HG02885 (cell line): Measurements from ENCODE around the gene FNBP1.

Experiments
- ATAC-seq: cut with Tn5 transposase; IDR thresholded peaks from one replicate; pipeline ENCODE4 v1.9.1; 2021; ENCODE audit warnings: mild to moderate bottlenecking; ENCODE audit not compliant: unreplicated experiment, poor library complexity

FNBP1 gene

GRCh38 chr9:129866394-129867135 is 176.4 kb downstream of the FNBP1 start:
- no peak for ATAC-seq

GRCh38 chr9:129865668-129866320 is 177.2 kb downstream of the FNBP1 start:
- no peak for ATAC-seq

GRCh38 chr9:129864991-129865647 is 177.9 kb downstream of the FNBP1 start:
- no peak for ATAC-seq

DNA sequence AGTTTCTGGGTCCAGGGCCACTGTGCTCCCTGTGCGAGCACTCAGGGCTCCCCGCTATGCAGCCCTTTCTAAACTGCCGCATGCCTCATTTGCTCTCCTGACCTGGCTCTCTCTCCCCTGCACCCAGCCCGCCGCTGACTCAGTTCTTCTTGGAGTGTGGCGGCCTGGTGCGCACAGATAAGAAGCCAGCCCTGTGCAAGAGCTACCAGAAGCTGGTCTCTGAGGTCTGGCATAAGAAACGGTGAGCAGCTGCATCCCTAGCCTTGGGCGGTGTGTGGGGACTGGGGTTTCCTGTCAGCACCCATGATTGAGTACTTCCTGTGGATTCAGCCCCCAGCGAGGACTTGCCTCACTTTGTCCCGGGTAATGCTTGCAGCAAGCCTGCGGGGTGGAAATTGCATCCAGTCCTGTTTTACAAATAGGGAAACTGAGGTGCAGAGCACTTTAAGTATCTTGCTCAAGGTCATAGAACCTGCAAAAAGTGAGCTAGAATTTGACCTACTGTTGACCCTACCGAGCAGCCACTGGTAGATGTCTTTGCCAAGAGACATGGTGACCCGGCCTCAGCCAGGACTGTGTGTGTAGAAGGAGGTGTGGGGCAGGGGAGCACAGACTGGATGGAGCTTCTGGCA is 179.8 kb downstream of the FNBP1 start:
- ATAC-seq, result no peak

DNA sequence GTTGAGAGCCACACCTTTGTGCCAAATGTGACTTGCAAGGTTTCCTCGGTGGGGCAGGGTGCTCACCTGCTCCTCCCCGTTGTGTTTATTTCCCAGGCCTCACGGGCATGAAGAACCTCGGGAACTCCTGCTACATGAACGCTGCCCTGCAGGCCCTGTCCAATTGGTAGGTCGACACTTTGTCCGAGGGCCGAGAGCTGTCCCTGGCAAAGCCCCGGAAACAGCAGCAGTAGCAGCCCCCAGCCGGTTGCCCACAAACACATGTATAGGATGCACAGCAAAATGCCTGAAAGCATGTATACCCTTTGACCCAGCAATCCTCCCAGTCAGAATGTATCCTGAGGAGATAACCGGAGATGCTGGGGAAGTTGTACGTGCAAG is 181.6 kb downstream of the FNBP1 start:
- ATAC-seq, result no peak

GRCh38 chr9:129860653-129861446 is 182.1 kb downstream of the FNBP1 start:
- ATAC-seq, result no peak

GRCh38 chr9:129858167-129858962 is 184.6 kb downstream of the FNBP1 start:
- no peak for ATAC-seq

DNA sequence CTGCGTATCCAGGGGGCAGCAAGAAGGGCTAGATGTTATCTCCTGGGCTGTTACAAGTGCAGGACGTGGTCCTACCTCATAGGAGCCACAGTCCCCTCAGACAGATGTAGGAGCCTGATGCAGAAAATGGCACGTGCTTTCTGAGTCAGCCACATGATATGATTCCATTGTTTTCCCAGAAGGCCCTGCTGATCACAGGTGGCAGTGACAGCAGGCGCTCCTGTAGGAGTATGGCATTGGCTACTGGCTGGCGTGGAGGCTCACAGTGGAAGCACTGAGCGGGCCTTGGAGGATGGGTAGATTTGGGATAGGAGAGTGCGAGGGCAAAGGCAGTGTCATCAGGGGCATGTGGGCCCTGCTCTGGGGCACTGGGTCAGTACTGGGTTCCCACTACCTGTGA is 185.8 kb downstream of the FNBP1 start:
- ATAC-seq, result no peak

- no peak for ATAC-seq
These were observed 188.3 kb downstream of the FNBP1 start for GRCh38 chr9:129854588-129855110.

- no peak for ATAC-seq
These were observed 189.4 kb downstream of the FNBP1 start for GRCh38 chr9:129853614-129854013.

DNA sequence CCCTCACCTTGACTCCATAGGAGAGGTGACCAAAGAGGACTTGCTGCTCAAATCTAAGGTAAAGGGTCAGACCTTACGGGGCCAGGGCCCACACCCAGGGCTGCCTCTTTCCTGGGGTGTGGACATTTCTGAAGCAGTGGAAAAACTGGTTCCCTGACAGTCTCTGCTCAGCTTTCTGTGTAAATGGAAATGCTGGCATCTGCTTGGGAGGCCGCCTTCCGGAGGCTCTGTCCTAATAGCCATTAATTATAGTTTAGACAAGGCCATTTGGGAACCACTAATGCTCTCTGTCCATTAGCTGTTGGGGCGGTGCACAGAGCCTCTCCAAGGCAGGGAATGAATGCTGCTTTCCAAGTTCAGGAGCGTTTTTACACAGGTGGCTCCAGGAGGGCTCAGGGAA is 190.4 kb downstream of the FNBP1 start:
- ATAC-seq, result no peak

GRCh38 chr9:129851821-129852220 is 191.2 kb downstream of the FNBP1 start:
- ATAC-seq, result no peak

- ATAC-seq, result no peak
These were observed 192.0 kb downstream of the FNBP1 start for GRCh38 chr9:129850821-129851550.

GRCh38 chr9:129849901-129850300 is 193.1 kb downstream of the FNBP1 start:
- no peak for ATAC-seq

GRCh38 chr9:129848712-129849441 is 194.1 kb downstream of the FNBP1 start:
- ATAC-seq, result no peak

- no peak for ATAC-seq
These were observed 197.6 kb downstream of the FNBP1 start for GRCh38 chr9:129845373-129845772.

- ATAC-seq, result no peak
These were observed 201.9 kb downstream of the FNBP1 start for GRCh38 chr9:129841071-129841470.

DNA sequence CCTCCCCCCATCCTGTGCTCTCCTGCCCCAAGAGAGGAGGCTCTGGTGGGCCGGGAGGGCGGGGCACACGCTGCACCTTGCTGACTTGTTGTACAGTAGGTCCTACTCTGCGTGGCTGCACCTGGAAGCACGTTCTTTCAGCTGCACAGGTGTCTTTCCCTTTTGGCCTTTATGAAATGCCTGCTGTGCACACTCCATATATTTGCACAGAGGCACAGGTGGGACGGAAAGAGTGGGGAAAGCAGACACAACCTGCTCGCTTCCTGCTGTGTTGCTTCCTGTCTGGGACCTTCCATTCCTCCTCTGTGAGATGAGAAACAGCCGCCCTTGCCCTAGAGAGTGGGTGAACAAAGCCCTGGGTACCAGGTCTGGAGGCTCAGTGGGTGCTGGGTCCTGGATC is 203.0 kb downstream of the FNBP1 start:
- no peak for ATAC-seq
